GM06990 (cell line): ENCODE data around the gene BANP.

ENCODE experiments used
- DNase-seq: peaks from one replicate; pipeline ENCODE4 v3.0.0-alpha.2; 2011; ENCODE audit not compliant: insufficient read length; ENCODE audit errors: extremely low read depth
- H3K27me3 ChIP-seq: replicated peaks from 2 replicates; pipeline ENCODE4 v1.6.0; 2011; ENCODE audit warnings: low read length; ENCODE audit not compliant: control insufficient read depth, insufficient read depth
- H3K36me3 ChIP-seq: 2 replicates; pipeline ENCODE4 v1.5.1; 2011; ENCODE audit warnings: low read length; ENCODE audit not compliant: control insufficient read depth, insufficient read depth
- H3K4me3 ChIP-seq: replicated peaks from 2 replicates; pipeline ENCODE4 v1.5.1; 2011; ENCODE audit warnings: low read depth, mild to moderate bottlenecking, control low read depth, low read length
- CTCF ChIP-seq: IDR thresholded peaks from 2 replicates; pipeline ENCODE4 v1.5.1; 2011; ENCODE audit warnings: low read length, control low read depth, mild to moderate bottlenecking, inconsistent platforms; ENCODE audit not compliant: insufficient read depth, poor library complexity, severe bottlenecking

Gene BANP

DNA sequence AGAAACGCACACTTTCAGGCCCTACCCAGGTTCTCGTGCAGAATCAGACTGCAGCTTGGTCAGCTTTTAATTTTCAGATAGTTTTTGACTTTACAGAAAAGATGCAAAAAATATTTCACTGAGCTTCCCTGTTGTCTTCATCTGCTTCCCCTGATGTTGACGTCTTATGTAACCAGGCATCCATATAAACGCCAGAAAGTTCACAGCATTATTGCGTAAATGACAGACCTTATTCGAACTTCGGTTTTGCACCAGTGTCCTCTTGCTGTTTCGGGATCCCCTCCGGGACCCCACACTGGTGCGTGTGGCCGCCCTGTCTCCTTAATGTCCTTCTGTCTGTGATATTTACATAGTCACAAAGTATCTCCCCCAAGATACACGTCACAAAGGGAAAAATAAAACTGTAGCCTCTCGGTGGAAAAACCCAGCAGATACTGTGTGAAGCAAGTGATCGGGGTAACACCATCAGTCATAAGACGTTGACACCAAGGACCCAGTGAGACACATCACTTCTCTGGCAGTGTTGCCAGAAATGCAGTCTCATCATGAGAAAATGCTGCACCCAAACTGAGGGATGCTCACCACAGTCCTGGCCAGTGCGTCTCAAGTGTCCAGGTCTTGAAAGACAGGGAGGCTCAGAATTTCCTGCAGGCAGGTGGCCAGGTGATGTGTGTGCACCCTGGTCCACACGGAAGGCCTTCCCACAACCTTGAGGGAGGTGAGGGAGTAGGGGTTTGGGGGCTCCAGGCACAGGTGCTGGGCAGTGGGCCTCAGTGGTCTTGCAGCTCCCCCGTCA lies 4.3 kb downstream of the BANP start:
- Histone ChIP-seq H3K36me3 (peaks cover 2% of the 10 kb centered on the region), H3K27me3 (no peaks in the 10 kb centered on the region), H3K4me3 (no peak overlapping the region)
- no peak for DNase-seq
- no peak for TF ChIP-seq CTCF

GRCh38 chr16:87956098-87956364 lies 4.8 kb downstream of the BANP start:
- H3K36me3 ChIP-seq: peaks cover 2% of the 10 kb centered on the region
- H3K4me3 ChIP-seq: no peak overlapping the region
- no peaks in the 10 kb centered on the region for H3K27me3 ChIP-seq
- no peak for TF ChIP-seq CTCF
- no peak for DNase-seq

GRCh38 chr16:87956365-87957231 lies 5.4 kb downstream of the BANP start:
- Histone ChIP-seq H3K36me3 (peaks cover 2% of the 10 kb centered on the region), H3K4me3 (peak overlapping the region; percentile 10), H3K27me3 (no peaks in the 10 kb centered on the region)
- DNase-seq: peak; percentile 69
- peak; percentile 31 for TF ChIP-seq CTCF

- H3K27me3 ChIP-seq: no peaks in the 10 kb centered on the region
- DNase-seq: no peak
- no peak overlapping the region for H3K4me3 ChIP-seq
- TF ChIP-seq CTCF: no peak
- peaks cover 2% of the 10 kb centered on the region for H3K36me3 ChIP-seq
Observed at GRCh38 chr16:87957296-87958094, 6.3 kb downstream of the BANP start.

GRCh38 chr16:87958632-87959031 lies 7.4 kb downstream of the BANP start:
- Histone ChIP-seq H3K36me3 (peaks cover 2% of the 10 kb centered on the region), H3K4me3 (no peak overlapping the region), H3K27me3 (no peaks in the 10 kb centered on the region)
- no peak for TF ChIP-seq CTCF
- DNase-seq: no peak
